Jurkat, Clone E6-1 (cell line): ENCODE results near the gene TRIO.
"Not testable (repeated sequence)": the region's sequence is repeated elsewhere in the genome, so short reads cannot be mapped to it uniquely, and the experiment has no call there.

ENCODE experiments used
- DNase-seq: peaks from one replicate; pipeline ENCODE4 v3.0.0-alpha.2; 2011; ENCODE audit warnings: low read depth, low spot score
- H3K4me3 ChIP-seq: 2 replicates; pipeline ENCODE4 v1.5.1; 2011; ENCODE audit warnings: mild to moderate bottlenecking, low read length, control low read depth, moderate library complexity

TRIO gene

DNA sequence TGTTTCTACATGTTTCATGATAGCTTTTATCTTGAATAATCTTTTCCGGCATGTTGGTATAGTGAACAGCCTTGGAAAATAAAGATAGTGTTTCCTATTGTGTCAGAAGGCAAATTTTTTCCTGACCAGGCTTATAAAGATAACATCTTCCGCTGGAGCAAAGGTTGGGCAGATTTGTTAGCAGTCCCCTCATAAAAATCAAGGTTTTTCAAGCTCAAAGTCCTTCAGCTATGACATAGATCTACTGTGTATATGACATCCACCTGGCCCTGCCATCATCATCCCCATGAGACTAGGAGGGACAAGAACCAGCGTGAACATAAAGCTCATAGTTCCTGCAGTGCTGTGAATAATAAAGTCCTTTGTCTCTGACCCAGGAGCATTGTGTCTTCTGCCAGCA, 408.1 kb downstream of the TRIO start:
- no peak for DNase-seq
- no peak overlapping the region for H3K4me3 ChIP-seq

DNA sequence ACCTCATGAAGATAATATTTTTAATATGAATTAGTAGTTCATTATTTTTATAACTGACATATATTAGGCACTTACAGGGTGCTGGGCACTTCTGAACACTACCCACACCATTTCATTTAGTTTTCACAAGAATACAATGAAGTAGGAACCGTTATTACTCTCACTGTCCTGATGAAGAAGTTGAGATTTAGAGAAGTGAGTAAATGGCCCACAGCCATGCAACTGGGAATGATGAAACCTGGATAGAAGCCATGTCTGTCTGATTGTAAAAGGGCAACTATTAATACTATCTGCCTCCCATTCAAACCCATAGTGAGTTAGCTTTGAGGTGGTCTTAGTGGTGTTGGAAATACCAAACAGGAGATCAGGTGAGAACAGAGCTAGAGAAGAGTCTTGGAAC, 408.9 kb downstream of the TRIO start:
- no peak for DNase-seq
- H3K4me3 ChIP-seq: no peak overlapping the region

DNA sequence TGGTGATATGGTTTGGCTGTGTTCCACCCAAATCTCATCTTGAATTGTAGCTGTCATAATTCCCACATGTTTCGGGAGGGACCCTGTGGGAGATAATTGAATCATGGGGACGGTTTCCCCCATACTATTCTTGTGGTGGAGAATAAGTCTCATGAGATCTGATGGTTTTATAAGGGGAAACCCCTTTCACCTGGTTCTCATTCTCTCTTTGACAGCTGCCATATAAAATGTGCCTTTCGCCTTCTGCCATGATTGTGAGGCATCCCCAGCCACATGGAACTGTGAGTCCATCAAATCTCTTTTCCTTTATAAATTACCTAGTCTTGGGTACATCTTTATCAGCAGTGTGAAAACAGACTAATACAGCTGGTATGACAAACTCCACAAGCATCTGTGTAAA, 411.1 kb downstream of the TRIO start:
- not testable (repeated sequence) for H3K4me3 ChIP-seq

DNA sequence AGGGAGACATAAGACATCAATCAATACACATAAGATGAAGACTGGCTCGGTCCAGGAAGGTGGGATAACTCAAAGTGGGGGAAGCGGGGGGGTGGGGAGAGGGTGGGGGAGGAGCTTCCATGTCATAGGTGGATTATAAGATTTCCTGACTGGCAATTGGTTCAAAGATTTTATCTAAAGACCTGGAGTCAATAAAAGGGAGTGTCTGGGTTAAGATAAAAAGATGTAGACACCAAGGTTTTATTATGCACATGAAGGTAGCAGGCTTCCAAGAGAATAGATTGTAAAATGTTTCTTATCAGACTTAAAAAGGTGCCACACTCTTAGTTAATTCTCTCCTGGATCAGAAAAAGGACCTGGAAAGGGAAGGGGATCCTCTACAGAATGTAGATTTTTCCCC, 412.9 kb downstream of the TRIO start:
- H3K4me3 ChIP-seq: no peak overlapping the region
- DNase-seq: no peak

More for the DNA sequence above, 411.1 kb downstream of the TRIO start:
- DNase-seq: not testable (repeated sequence)

DNA sequence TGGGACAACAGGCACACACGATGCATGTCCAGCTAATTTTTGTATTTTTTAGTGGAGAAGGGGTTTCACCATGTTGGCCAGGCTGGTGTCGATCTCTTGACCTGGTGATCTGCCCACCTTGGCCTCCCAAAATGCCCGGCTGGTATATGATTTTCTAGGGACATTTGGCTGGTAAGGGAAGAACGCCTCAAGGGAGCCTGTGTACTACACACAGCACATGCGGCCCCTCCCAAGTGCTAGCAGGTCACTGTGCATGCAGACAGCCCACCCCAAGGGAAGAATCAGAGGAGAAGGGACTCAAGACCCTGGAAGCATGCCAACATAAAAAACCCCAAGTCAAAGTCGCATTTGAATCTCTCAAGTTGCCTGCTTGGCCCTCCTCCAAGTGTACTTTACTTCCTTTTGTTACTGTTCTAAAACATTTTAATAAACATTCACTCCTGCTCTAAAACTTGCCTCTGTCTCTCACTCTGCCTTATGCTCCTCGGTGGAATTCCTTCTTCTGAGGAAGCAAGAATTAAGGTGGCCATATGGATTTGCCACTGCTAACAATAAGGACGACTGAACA, 414.1 kb downstream of the TRIO start:
- no peak overlapping the region for H3K4me3 ChIP-seq

DNA sequence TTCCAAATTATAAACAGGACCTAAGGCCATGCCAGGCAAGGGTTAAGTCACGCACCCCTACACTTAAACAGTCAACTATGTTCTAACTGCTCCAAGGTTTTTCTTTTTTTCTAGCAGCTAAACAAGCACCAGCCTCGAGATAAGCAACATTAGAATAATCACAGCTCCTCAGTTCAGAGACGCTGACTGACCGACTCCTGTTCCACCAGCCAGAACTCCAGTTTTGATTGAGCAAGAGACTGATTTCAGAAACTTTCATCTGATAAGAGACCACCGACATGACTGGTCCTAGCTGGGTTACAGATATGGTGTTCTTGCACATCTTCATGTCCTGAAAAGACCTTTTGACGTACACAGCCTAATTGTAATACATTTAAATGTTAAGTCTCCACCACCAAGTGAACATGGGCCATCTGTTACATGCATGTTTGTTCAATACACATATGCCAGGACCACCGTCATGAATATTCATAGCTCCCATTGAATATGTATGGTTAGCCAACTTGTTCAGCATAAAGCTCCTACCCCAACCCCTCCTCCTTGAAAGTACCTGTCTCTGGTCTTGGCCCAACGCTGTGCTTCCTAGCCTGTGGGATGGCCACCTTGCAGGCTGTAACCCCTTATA, 414.8 kb downstream of the TRIO start:
- no peak for DNase-seq
- no peak overlapping the region for H3K4me3 ChIP-seq

More for the DNA sequence above, 414.1 kb downstream of the TRIO start:
- DNase-seq: no peak
